ENCODE measurements around the gene TTC39C. TPM values are rescaled to one million over a fixed set of nuclear protein-coding genes. Genes with fewer than 3 reads are reported as not detected.

The TTC39C gene
- total and polyA plus RNA-seq, 2 experiments from 2014 or later: 23.9 to 41.6 TPM

DNA sequence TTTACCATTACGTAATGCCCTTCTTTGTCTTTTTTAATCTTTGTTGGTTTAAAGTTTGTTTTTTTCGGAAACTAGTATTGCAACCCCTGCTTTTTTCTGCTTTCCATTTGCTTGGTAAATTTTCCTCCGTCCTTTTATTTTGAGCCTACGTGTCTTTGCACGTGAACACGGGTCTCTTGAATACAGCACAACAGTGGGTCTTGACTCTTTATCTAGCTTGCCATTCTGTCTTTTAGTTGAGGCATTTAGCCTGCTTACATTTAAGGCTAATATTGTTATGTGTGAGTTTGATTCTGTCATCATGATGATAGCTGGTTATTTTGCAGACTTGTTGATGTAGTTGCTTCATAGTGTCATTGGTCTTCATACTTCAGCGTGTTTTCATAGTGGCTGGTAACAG lies 37.5 kb upstream of the TTC39C start:
- no peak overlapping the region for H3K27ac ChIP-seq
- 96% methylated on average over 7 of the region's 7 CpGs for WGBS (ENCODE audit: low lambda C conversion rate, missing lambda C conversion rate)
- no peaks in the 10 kb centered on the region for H3K79me2 ChIP-seq
- no peak overlapping the region for H3K4me3 ChIP-seq
- no peak overlapping the region for H2AFZ ChIP-seq
- peaks cover 9% of the 10 kb centered on the region for H3K4me1 ChIP-seq (ENCODE audit: insufficient read depth)
- H3K9me3 ChIP-seq (ENCODE audit: low read depth): no peaks in the 10 kb centered on the region
- no peak overlapping the region for H3K4me2 ChIP-seq
- H3K36me3 ChIP-seq (replicated peaks; ENCODE audit: insufficient read depth, low read depth): no peaks in the 10 kb centered on the region
- TF ChIP-seq EZH2phosphoT487 (IDR thresholded peaks at IDR 0.05; ENCODE audit: low read depth, severe bottlenecking, unreplicated experiment): no peak
- TF ChIP-seq EZH2 (IDR thresholded peaks at IDR 0.05; ENCODE audit: borderline replicate concordance): no peak
- TF ChIP-seq CTCF (IDR thresholded peaks at IDR 0.05; ENCODE audit: poor library complexity): no peak
- no peaks in the 10 kb centered on the region for H3K27me3 ChIP-seq
- no peaks in the 10 kb centered on the region for H3K9me2 ChIP-seq (replicated peaks; ENCODE audit: insufficient read depth)
- no peaks in the 10 kb centered on the region for H4K20me1 ChIP-seq (ENCODE audit: insufficient read depth, poor library complexity, severe bottlenecking)
- no peak for DNase-seq (ENCODE audit: low spot score)

DNA sequence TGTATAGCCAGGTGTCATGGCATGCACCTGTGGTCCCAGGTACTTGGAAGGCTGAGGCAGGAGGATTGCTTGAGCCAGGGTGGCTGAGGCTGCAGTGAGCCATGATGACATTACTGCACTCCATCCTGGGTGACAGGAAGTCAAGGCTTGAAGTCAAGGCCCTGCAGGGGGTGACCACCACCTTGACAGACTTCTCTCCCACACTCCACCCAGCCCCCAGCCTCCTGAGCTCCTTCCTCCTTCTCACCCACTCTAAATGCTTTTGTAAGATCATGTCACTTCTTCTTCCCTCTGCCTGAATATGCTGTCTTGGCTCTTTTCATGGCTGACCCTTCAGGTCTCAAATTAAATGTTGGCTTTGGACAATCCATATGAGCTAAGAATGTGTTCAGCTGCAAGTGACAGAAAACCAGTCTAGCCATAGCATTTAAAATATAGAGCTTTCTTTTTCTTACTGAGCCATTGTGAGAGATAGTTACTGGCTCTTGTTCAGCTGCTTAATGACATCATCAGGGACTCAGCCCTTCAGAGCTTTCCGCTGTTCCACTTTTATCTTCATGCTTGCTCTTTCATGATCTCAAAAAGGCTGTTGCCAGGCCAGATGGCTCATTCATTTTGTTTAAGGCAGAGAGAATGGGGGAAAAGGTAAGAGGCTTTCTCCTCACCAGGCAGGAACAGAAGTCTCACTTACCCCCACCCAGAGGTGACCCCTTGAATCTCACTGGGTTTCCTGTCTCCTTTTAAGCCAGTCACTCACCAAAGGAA lies 36.7 kb upstream of the TTC39C start:
- TF ChIP-seq CTCF (IDR thresholded peaks at IDR 0.05; ENCODE audit: poor library complexity) (no peak), EZH2phosphoT487 (IDR thresholded peaks at IDR 0.05; ENCODE audit: low read depth, severe bottlenecking, unreplicated experiment) (no peak)
- H3K36me3 ChIP-seq (replicated peaks; ENCODE audit: insufficient read depth, low read depth): no peaks in the 10 kb centered on the region
- H3K4me1 ChIP-seq (ENCODE audit: insufficient read depth): peaks cover 17% of the 10 kb centered on the region
- WGBS (ENCODE audit: low lambda C conversion rate, missing lambda C conversion rate): 58% methylated on average over 1 of the region's 1 CpG
- H3K9me3 ChIP-seq (ENCODE audit: low read depth): no peaks in the 10 kb centered on the region
- no peak overlapping the region for H2AFZ ChIP-seq
- H3K4me3 ChIP-seq: no peak overlapping the region
- H3K9me2 ChIP-seq (replicated peaks; ENCODE audit: insufficient read depth): no peaks in the 10 kb centered on the region
- no peaks in the 10 kb centered on the region for H3K79me2 ChIP-seq
- no peaks in the 10 kb centered on the region for H4K20me1 ChIP-seq (ENCODE audit: insufficient read depth, poor library complexity, severe bottlenecking)
- H3K27ac ChIP-seq: no peak overlapping the region
- peak; percentile 5 for DNase-seq (ENCODE audit: low spot score)
- H3K4me2 ChIP-seq: no peak overlapping the region
- H3K27me3 ChIP-seq: no peaks in the 10 kb centered on the region

DNA sequence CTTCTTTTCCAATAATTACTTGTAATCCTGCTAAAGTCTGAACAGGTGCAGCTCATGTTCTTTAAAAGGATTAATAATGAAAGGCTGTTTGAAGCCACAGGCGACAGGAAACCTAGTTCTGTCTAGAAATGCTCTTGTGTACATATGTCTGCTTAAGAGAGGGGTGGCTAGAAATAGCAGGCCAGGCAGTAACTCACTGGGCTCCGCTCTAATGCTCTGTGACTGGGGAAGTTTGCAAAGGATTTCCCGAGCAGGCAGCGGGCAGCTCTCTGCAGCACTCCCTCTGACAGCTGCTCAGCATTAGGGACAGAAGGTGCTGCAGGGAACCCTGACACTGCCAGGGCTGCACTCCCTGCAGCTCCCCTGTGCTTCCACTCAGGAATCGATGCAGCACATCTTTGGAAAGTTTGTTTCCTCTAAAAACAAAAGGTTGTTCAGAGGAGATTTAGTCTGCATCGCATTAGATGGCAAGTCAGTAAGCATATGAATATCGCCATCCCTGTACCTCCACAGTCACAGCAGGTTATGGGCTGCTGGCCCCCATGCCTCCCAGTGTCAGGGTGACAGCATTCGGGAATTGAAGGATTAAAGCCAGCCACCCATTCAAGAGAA lies 33.1 kb upstream of the TTC39C start:
- Histone ChIP-seq H3K36me3 (replicated peaks; ENCODE audit: insufficient read depth, low read depth) (no peaks in the 10 kb centered on the region), H3K9me3 (ENCODE audit: low read depth) (no peaks in the 10 kb centered on the region), H3K27ac (peak overlapping the region; percentile 60), H4K20me1 (ENCODE audit: insufficient read depth, poor library complexity, severe bottlenecking) (no peaks in the 10 kb centered on the region), H3K79me2 (no peaks in the 10 kb centered on the region), H3K9me2 (replicated peaks; ENCODE audit: insufficient read depth) (no peaks in the 10 kb centered on the region), H3K4me2 (no peak overlapping the region), H3K27me3 (no peaks in the 10 kb centered on the region), H2AFZ (no peak overlapping the region), H3K4me1 (ENCODE audit: insufficient read depth) (peaks cover 19% of the 10 kb centered on the region), H3K4me3 (no peak overlapping the region)
- 55% methylated on average over 8 of the region's 8 CpGs for WGBS (ENCODE audit: low lambda C conversion rate, missing lambda C conversion rate)
- TF ChIP-seq EZH2 (IDR thresholded peaks at IDR 0.05; ENCODE audit: borderline replicate concordance) (no peak), CTCF (IDR thresholded peaks at IDR 0.05; ENCODE audit: poor library complexity) (no peak), EZH2phosphoT487 (IDR thresholded peaks at IDR 0.05; ENCODE audit: low read depth, severe bottlenecking, unreplicated experiment) (no peak)
- DNase-seq (ENCODE audit: low spot score): no peak
